ENCODE results near the gene PDE9A.

PDE9A gene

DNA sequence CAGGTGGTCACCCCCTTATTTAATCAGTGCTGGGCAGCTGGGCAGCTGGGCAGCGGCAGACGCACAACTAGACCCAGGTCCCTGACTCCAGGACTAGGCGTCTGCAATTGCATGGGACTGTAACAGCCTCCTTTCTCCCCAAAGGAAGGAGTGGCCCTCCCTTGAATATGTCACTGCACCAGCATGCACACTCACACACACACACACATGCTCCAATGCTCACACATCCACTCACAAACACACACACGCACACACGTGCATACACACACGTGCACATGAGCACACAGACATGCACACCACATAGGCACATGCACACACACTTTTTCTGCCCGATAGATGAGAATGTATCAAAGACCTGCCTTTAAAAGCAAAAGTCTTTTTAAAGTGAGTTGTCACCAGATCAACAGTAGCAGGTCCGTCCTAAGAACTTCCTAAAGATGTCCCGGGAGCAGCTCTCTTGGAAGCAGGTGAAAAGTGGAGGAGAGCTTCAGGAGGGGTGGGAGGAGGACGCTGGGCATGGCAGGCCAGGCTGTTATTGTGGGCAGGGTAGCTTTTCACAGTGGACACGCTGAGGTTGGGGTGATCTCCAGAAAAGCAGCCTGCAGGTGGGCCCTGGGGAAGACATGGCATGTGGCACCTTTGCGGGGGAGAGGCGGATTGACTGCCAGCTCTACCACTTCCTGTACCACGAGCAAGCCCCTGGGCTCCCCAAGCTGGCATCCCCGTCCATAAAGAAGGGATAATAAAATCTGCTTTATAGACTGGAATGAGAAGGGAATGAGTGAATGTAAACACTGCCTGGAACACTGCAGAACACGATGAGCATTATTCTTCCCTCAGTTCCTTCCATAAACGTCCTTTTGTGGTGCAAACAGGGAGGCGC, 1.7 kb downstream of the PDE9A start:
- Histone ChIP-seq H3K27me3 (replicated peaks; ENCODE audit: control insufficient read depth, insufficient read depth, low read length) (peaks cover 4% of the 10 kb centered on the region), H3K4me3 (replicated peaks; ENCODE audit: low read depth, low read length) (0 out of 2 replicates have a peak overlapping the region, but pooled peaks have one; percentile 45)

DNA sequence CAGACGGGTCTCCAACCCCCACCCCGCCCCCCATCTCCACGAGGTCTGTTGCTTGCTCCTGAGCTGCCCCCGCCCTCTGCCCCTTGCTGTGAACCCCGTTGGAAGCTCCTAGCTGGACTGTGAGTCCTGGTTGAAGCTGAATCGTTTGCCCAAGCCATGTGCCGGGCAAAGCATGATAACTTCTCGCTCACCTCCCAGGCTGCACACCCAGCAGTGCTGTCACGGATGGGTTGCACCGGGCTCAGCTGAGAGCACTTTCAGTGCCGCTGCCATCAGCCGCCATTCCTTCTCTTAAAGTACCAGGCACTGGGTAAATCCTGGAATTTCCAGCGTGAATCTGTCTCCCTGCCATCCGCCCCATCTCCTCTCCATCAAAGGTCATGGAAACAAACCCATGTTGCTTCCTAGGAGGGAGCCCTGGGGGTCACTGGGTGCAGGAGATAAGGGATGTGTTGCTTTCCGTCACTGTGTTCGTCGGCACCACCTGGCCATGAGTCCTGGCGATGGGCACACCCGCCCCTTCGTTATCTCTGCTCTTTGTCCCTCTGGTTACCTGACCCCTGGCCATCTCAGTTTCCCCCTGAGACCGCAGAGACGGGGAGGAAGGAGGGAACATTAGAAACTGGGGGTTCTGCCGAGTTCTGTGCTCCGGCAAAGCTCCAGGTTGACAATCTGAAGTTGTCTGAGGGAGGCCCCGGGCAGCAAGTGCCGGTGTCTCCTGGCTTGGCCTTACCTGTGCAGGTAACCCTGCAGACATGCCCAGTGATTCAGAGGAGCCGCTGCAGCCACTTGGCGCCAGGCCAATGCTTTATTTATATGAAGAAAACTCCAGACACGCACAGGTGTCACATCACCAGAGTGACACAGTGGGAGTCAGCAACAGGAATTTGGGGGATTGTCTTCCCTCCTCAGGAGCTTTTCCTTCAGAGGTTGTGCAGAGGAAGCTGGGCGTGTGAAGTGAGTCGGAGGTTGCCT, 2.7 kb downstream of the PDE9A start:
- Histone ChIP-seq H3K4me3 (replicated peaks; ENCODE audit: low read depth, low read length) (no peak overlapping the region), H3K36me3 (ENCODE audit: control insufficient read depth, insufficient read depth, low read length) (no peaks in the 10 kb centered on the region), H3K27me3 (replicated peaks; ENCODE audit: control insufficient read depth, insufficient read depth, low read length) (peaks cover 4% of the 10 kb centered on the region)
- DNase-seq (ENCODE audit: extremely low read depth, insufficient read length): no peak
- TF ChIP-seq, protein P1, sequence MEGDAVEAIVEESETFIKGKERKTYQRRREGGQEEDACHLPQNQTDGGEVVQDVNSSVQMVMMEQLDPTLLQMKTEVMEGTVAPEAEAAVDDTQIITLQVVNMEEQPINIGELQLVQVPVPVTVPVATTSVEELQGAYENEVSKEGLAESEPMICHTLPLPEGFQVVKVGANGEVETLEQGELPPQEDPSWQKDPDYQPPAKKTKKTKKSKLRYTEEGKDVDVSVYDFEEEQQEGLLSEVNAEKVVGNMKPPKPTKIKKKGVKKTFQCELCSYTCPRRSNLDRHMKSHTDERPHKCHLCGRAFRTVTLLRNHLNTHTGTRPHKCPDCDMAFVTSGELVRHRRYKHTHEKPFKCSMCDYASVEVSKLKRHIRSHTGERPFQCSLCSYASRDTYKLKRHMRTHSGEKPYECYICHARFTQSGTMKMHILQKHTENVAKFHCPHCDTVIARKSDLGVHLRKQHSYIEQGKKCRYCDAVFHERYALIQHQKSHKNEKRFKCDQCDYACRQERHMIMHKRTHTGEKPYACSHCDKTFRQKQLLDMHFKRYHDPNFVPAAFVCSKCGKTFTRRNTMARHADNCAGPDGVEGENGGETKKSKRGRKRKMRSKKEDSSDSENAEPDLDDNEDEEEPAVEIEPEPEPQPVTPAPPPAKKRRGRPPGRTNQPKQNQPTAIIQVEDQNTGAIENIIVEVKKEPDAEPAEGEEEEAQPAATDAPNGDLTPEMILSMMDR (IDR thresholded peaks at IDR 0.05; ENCODE audit: insufficient read depth, low read length, poor library complexity, severe bottlenecking): no peak

More for the DNA sequence above, 1.7 kb downstream of the PDE9A start:
- no peak for DNase-seq (ENCODE audit: extremely low read depth, insufficient read length)
- H3K36me3 ChIP-seq (ENCODE audit: control insufficient read depth, insufficient read depth, low read length): no peaks in the 10 kb centered on the region
- TF ChIP-seq, protein P1 (IDR thresholded peaks at IDR 0.05; ENCODE audit: insufficient read depth, low read length, poor library complexity, severe bottlenecking): no peak

DNA sequence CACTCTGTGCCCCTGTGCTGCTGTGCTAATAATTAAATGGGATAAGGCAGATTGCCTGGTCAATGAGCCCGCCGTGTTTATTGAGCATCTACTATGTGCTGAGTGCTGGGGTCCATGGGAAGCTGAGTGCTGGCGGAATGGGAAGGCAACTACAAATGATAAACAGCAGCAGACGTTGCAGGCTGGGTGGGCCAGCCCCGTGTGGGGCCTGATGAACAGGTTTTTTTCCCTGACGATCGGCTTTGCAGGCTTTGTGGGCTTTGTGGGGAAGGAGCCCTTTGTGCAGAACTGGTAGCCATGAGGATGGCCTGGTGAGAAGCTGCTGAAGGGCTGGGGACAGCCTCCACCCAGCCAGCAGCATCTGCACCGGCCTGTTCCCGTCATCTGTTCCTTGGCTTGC, 3.5 kb downstream of the PDE9A start:
- peaks cover 4% of the 10 kb centered on the region for H3K27me3 ChIP-seq (replicated peaks; ENCODE audit: control insufficient read depth, insufficient read depth, low read length)
- no peak overlapping the region for H3K4me3 ChIP-seq (replicated peaks; ENCODE audit: low read depth, low read length)
- TF ChIP-seq, protein P1 (IDR thresholded peaks at IDR 0.05; ENCODE audit: insufficient read depth, low read length, poor library complexity, severe bottlenecking): no peak
- H3K36me3 ChIP-seq (ENCODE audit: control insufficient read depth, insufficient read depth, low read length): no peaks in the 10 kb centered on the region
- DNase-seq (ENCODE audit: extremely low read depth, insufficient read length): no peak

DNA sequence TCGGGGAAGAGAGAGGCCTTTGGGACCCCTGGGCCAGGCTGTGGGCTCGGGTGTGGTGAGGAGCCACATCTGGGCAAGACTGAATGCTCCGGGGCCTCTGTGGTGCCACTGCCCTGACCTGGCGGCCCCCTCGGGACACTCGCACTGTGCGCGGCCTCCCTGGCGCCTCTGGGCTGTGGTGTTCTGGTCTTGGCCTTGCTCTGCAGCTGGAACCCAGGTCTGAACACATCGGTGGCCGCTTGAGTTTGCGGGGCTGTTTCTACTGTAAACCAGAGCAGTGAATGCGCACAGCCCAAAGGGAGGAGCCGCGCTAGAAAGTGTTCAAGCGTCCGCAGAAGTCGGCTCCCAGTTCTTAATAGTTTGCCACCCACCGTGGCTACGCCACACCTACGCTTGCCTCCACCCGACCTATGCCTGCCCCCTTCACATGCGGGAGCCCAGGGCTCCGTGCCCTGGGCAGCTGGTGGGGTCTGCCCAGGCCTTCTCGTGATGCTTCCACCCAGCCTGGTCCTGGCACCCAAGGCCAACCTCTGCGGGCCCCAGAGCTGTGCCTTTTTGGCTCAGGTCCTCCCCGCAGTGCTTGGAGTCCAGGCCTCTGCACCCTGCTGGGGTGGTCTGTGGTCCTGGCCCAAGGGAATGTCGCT, 4.4 kb downstream of the PDE9A start:
- DNase-seq (ENCODE audit: extremely low read depth, insufficient read length): no peak
- Histone ChIP-seq H3K27me3 (replicated peaks; ENCODE audit: control insufficient read depth, insufficient read depth, low read length) (peaks cover 1% of the 10 kb centered on the region), H3K36me3 (ENCODE audit: control insufficient read depth, insufficient read depth, low read length) (no peaks in the 10 kb centered on the region), H3K4me3 (replicated peaks; ENCODE audit: low read depth, low read length) (no peak overlapping the region)
- TF ChIP-seq, protein P1 (IDR thresholded peaks at IDR 0.05; ENCODE audit: insufficient read depth, low read length, poor library complexity, severe bottlenecking): no peak

DNA sequence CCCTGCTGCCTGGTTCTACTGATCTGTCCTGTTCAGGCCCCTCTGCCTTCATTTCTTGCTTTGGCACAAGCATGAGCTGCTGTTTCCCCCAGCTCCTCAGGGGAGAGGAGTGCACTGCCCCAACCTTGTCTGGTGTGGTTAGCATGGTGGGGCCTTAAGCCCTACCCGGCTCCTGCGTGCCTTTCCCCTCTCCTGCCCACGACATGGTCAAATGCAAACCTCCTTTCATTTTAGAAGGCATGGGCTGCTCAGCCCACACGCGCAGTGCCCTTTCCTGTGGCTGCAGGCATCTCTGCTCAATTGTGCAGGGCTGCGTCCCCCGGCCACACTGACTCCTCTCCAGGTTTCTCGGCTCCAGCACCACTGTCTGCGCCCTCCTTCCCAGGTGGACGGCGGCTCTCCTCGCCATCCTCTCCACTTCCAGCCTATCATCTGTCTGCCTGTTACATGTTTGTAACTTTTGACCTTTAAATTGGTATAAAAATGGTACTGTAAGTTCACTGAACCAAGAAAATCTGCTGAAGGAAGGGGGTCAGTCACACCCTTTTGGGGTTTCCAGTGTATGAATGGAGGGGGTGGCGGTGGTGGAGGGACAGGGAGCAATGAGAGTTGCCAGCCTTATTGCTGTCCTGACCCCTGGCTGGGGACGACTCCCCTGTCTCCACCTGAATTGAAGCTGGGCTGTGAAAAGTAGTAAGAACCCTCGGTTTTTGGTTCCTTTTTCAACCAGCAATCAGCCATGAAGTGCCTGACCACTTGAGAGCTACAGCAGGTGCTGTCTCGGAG, 5.1 kb downstream of the PDE9A start:
- H3K27me3 ChIP-seq (replicated peaks; ENCODE audit: control insufficient read depth, insufficient read depth, low read length): peaks cover 1% of the 10 kb centered on the region

More for the DNA sequence above, 5.1 kb downstream of the PDE9A start:
- Histone ChIP-seq H3K36me3 (ENCODE audit: control insufficient read depth, insufficient read depth, low read length) (no peaks in the 10 kb centered on the region), H3K4me3 (replicated peaks; ENCODE audit: low read depth, low read length) (no peak overlapping the region)
- TF ChIP-seq, protein P1 (IDR thresholded peaks at IDR 0.05; ENCODE audit: insufficient read depth, low read length, poor library complexity, severe bottlenecking): no peak
- DNase-seq (ENCODE audit: extremely low read depth, insufficient read length): no peak
